SIG-M5 treated with dmso at 0.1 percent for 504 hours (cell line): Measurements from ENCODE around the gene DPP7.

ENCODE experiments used
- DNase-seq: peaks from one replicate; lab custom pipeline; 2025; ENCODE audit not compliant: unreplicated experiment; lab: John Stamatoyannopoulos, UW

Gene DPP7

DNA sequence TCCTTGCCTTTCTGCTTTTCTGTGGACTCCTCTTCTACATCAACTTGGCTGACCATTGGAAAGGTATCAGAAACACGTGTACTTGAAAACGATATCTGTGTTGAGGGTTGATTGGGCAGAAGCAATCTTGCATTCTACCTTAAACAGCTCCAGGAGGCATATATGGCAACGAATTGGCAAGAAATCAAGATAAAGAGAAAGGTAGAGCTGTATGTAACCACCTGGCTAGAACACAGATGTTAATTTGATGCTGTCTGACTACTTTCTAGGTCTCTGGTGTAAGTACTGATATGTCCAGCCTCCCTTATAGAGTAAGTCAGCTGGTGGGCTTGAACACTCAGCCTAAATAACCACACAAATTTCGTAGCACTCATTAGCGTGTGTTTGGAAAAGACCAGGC is 26.4 kb downstream of the DPP7 start:
- no peak for DNase-seq

DNA sequence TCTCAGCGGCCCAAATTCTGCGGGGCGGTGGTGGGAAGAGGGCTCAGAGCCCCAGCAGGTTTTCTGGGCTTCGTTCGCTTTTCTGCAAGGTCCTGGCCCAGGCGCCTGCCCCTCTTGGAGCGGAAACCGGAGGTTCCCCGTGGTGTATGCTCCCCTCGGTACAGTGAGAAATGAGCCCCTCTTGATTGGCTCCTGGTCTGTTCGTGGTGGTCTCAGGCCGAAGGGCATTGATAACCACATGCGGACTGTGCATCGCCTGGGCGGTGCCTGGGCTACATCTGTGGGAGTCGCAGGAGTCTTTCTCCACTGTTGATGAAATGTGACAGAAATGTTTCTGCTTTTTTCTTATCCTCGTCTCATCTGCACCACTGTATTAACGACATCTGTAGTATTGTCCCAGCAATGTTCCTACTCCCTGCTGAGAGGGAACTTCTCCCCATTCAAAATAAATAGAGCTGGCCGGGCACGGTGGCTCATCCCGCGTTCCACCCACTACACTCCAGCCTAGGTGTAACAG is 27.1 kb downstream of the DPP7 start:
- DNase-seq: peak; percentile 29

DNA sequence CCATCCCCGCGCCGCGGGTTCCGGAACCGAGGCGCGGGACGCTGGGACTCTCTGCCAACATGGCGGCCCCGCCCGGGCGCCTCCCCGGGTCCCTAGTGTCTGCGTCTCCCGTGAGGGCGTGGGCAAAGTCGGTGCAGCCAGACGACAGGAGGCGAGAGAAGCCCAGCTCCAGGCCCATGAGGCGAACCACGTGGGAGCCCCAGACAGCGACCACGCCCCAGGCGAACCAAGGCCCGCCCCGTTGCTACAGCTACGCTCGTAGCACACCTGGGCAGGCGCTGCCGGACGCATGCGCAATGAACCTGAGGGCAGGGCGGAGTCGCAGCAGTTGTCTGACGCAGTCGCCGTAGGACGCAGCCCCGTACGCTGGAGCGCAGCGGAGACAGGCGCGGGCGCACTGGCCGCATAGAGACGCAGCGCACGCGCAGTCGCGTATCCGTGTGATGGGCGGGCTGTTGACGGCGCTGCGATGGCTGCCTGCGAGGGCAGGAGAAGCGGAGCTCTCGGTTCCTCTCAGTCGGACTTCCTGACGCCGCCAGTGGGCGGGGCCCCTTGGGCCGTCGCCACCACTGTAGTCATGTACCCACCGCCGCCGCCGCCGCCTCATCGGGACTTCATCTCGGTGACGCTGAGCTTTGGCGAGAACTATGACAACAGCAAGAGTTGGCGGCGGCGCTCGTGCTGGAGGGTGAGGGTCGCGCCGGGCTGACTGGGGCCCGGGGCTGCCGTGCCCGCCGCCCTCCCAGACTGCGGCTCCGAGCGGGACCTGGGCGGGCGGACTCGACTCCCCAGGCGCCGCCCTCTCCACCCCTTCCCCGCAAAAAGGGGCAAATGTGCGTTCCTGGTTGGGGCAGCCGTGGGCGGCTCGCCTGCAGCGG is 27.8 kb downstream of the DPP7 start, which contains the start of gene MAN1B1:
MAN1B1 (plus strand) TSS at position 455 of the 878 bp plus-strand sequence; CDS start at position 470, 15 bp downstream.
- DNase-seq: peak; percentile 97

DNA sequence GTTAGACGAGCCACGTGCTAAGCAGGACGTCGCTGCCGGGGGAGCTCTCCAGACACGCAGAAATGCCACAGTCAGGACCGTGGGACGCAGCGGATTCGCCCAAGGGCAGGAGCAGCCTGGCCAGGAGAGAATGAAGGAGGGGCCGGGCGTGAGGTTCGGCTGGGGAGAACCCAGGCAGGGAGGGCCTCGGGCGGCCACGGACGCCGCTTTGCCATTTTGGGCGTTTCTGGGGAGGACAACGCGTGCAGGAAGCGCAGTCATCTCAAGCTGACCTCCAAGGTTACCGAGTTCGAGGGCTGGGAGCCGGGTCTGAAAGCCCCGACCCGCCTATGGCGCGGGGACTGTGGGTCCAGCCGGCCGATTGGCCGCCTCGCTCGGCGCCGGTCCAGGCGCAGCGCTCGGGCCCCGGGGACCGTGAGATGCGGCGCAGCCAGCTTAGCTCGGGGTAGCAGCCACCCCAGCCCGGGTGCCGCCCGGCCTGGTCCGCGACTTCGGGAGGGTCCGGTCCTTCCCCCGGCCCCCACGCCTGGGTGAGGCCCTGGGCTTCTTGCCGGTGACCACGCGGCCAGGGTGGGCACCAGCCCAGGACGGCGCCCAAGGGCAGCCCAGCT is 28.5 kb downstream of the DPP7 start:
- DNase-seq: no peak

DNA sequence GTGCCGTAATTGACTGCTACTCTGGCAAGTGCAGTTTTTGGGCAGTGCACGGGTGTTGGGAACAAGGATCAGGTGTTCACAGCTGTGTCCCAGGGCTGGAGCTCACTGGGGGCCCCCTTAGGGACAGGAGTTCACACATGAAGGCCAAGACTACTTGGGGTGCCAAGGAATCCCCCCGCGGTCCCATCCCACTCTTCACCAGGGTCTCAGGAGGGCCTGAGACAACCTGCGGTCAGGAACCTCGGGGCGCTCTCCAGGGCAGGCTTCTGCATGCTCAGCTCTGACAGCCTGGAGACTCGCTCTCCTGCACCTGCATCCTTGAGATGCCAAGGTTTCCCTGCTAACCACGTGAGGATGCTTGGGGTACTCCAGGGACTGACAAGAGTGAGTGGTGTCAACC is 30.0 kb downstream of the DPP7 start:
- no peak for DNase-seq

DNA sequence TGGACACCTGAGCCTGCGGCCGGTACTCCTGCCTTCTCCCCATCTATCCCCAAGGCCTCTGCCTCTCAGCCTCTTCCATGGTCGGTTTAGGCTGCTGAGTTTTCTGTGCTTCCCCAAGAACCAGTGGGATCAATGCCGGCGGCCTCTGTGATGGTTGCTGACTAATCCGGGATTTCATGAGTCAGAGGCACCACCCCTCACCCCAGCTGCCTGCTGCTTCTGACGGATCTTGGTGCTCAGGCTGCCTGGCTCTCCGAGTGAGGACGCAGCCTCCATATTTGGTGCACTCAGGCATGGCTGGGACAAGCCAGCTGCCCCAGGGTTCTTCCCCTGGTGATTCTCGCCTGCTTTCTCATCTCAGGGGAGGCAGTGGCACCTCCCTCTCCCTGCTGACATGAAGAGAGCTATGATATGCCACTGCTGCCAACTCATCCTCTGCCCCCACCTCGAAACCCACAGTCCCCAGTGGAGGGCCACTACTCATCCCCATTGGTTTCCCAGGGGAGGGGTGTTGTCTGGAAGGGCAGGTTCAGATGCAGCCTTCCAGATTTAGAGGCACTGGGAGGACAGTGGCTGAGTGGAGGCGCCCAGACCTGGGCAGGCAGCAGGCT is 31.0 kb downstream of the DPP7 start:
- DNase-seq: peak; percentile 61

DNA sequence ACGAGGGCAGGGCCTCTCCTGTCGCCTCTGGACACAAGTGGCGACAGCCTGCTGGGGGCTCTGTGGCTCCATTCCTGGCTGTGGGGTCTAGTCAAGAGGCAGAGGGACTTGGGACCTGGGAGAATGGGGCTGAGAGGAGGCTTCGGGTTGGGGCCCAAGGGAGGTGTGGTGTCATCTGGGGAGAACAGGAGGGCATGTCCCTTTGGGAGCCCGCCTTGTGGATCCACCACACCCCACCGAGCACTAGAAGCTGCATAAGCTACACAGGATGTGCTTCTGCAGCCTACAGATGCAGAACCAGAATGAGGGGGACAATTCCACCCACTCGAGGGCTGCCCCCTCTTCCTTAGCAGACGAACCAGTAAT is 31.6 kb downstream of the DPP7 start:
- DNase-seq: no peak

DNA sequence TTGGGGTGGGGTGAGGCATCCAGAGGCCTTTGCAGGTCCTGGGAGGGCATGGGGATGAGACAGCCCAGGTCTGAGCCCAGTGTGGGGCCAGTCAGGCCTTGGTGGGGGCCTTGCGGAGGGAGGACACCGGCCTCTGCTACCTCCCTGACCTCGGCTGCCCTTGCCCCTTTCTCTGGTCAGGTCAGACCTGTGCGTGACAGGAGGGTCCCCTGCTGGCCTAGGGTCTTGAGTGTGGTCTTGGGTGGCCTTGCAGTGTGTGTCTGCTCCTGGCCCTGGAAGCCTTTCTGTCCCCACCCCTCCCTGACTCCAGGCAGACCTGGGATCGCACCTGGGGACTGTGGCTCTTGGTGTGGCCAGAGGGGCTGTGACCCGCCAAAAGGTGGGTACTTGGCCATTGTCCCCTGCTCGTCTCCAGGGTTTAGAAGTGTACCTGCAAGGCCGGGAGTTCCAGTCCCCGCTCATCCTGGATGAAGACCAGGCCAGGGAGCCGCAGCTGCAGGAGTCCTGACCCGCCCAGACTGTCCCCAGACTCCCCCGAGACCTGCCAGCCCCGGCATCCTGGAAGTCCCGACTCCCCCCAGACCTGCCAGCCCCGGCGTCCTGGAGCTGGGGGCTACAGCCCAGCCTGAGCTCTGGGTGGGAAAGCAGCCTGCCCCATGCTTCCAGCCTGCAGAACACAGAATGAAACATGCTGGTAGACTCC is 32.2 kb downstream of the DPP7 start:
- DNase-seq: no peak

DNA sequence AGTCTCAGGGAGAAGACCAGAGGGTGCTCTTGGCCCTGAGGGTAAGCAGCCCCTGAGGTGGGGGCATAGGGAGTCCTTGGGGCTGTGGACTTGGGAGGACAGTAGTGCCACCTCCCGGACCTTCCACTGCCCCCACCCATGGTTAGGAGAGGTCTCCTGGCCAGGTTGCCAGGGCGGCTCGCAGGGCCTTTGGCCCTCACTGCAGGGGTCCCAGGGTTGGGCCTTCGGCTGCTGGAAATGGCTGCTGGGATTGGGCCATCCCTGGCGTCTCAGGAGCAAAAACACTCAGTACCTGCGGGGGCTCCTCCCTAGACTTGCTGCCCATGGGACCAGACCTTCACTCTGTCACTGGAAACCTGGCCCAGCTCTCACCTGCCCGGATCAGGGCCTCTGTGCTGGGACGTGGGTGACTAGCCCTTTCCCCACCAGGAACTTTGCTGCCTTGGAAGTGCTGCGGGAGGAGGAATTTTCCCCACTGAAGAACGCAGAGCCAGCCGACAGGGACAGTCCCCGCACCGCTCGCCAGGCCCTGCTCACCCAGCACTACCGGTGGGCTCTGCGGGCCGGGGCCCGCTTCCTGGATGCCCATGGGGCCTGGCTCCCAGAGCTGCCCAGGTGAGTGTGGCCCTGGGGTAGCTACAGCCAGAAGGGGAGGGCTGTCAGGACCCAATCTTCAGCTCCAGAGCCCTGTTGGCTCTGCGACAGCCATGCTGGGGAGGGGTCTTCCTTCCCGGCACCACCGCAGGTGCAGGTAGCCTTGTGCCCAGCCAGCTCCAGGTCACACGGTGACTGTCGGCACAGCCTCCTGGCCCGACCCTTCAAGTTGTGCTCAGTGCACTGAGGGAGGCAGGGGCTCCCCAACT is 34.0 kb downstream of the DPP7 start:
- no peak for DNase-seq

DNA sequence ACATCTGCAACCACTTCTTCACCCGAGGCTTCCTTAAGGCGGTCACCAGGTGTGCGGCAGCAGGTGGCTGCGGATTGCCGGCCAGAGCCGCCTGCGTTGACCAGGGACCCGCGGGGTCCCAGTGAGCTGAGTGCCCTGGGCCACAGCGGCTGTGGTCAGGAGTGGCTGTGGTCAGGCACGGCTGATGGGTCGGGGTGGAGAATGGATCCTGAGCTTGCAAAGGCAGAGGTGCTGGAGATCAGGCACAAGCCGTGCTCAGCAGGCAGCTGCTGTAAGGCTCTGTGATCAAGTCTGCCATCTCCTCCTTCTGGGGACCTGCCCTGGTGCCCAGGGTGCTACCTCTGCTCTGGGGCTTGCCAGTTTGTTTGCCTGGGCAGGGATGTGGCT is 35.1 kb downstream of the DPP7 start:
- no peak for DNase-seq

DNA sequence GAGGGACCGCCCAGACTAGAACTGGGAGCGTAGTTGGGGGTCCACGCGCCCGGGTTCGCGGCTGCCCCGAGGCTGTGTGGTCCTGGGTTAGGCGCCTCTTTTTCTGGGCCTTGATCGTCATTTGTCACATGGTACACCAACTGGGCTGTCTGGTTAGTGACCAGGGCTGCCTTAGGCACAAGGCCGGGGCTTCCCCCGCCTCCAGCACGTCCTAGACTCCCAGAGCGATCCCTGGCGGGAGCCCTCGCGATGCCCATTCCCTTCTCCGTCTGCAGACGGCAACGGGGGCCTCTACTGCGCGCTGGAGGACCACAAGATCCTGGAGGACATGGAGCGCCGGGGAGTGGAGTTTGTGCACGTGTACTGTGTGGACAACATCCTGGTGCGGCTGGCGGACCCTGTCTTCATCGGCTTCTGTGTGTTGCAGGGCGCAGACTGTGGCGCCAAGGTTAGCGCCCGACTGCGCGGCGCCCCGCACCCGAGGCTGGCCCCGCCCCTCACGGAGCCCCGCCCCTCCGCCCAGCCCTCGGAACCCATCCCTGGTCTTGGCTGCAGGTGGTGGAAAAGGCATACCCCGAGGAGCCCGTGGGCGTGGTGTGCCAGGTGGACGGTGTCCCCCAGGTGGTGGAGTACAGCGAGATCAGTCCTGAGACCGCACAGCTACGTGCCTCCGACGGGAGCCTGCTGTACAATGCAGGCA is 35.7 kb downstream of the DPP7 start:
- no peak for DNase-seq

DNA sequence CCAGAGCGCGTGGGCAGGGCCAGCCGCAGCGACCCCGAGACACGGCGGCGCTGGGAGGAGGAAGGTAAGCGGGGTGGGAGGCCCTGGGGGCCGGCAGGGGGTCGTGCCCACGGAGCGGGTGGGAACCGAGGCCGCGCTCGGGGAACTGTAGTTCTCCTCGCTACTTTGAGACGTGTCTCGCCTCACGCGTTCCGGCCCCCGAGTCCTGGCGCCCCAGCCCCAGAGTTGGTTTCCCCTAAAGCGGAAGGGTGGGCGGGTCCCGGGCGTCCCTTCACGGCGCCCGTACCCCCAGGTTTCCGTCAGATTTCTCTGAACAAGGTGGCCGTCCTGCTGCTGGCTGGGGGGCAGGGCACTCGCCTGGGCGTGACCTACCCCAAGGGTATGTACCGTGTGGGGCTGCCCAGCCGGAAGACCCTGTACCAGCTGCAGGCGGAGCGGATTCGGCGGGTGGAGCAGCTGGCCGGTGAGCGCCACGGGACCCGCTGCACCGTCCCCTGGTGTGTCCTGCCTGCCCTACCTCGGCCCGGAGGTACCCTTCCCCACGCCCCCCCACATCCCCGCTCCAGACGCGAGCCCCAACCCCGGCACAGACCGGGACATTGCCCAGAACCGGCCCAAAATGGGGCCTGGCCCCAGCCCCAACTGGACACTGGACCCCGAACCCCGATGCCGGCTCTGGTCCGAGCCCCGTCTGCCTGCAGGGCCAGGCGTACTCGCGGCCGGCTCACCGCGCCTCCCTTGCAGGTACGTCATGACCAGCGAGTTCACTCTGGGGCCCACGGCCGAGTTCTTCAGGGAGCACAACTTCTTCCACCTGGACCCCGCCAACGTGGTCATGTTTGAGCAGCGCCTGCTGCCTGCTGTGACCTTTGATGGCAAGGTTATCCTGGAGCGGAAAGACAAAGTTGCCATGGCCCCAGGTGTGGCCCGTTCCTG is 36.5 kb downstream of the DPP7 start:
- DNase-seq: no peak

DNA sequence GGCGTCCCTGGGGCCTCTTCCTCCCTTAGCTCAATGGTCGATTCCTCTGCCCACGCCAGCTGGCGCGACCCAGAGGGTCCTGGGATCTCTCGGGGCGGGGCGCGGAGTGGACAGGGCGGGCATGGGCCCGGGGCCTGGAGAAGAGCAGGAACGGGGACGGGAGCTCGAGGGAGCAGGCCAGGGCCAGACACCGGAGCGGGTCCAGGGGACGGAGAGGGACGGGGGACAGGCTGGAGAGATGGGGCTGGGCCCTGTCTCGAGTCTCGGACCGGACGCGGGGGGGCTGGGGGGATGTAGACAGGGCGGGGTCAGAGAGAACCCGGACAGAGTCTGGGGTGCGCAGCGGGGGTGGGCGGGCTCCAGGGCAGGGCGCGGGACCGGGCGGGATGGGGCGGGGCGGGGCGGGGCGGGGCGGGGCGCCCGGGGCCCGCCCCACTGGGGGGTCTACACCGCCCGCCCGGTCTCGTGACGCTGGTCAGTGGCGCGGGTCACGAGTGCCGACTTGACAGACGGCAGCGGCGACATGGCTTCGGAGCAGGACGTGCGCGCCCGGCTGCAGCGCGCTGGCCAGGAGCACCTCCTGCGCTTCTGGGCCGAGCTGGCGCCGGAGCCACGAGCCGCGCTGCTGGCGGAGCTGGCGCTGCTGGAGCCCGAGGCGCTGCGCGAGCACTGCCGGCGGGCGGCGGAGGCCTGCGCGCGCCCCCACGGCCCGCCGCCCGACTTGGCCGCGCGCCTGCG is 37.4 kb downstream of the DPP7 start, which contains the start of gene UAP1L1:
UAP1L1 (plus strand) TSS at position 508 of the 738 bp plus-strand sequence; CDS start at position 524, 16 bp downstream.
- DNase-seq: no peak

DNA sequence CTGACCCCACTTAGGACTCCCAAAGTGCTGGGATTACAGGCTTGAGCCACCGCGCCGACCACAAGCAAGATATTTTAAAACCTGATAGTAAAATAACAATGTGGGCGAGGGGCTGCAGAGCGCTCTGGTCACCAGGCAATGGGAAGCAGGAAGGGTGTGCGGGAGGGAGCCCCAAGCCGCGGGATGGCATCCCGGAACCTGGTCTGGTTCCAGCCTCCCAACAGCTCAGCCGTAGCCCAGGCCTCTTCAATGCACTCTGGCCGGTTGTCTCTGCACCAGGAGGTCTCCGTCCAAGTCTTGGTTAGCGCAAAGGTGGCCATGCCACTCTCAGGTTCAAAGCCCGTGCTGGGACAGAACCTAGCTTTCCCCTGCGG is 37.9 kb downstream of the DPP7 start:
- no peak for DNase-seq

DNA sequence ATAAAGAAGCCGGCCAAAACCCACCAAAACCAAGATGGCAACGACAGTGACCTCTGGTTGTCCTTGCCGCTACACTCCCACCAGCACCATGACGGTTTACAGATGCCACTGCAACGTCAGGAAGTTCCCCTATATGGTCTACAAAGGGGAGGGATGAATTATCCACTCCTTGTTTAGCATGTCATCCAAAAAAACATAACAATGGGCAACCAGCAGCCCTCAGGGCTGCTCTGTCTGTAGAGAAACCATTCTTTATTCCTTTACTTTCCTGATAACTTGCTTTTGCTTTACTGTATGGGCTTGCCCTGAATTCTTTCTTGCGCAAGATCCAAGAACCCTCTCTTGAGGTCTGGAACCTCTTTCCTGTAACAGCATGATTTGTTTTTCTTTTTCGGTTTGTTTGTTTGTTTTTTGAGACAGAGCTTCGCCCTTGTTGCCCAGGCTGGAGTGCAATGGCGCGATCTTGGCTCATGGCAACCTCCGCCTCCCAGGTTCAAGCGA is 39.2 kb downstream of the DPP7 start:
- no peak for DNase-seq

DNA sequence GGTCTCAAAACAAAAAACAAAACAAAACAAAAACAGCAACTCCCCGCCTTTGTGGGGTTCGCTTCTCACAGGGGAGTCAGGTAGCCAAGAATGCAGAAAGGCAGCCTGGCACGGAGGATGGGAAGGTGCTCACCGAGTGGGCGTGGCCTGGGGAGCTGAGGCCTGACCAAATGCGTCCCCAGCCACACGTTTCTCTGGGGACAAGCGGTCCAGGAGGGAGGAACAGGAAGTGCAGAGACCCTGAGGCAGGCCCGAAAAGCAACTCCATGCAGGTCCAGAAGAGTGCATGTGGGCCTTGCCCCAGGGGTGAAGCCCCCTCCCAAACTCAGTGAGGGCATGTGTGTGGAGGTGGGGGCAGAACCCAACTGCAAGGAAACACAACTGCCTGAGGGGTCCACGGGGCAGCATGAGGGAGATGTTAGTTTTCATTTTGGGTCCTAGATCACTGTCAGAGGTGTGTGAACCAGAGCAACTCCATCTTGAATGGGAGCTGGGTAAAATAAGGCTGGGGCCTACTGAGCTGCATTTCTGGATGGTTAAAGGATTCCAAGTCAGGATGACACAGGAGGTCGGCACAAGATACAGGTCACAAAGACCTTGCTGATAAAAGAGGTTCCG is 39.8 kb downstream of the DPP7 start:
- no peak for DNase-seq

DNA sequence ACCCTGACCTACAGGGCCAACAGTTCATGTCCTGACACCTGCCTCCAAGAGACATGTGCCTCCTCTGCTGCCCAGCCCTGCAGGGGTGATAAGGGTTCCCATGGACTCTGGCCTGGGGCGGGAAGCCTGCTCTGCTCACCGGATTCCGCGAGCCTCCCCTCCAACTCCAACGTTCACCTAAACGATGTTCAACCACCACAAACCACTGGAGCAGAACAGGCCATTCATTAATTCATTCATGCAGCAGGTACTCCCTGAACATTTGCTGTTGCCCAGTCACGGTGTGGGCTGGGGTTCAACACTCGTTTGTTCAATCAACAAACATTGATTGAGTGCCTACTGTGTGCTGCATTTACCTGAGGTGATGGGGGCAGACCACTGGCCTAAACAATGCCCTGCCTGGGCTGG is 40.5 kb downstream of the DPP7 start:
- DNase-seq: no peak
